Endodermal cell (in vitro differentiated cells): ENCODE results near the gene TTYH2. TPM values are rescaled to one million over a fixed set of nuclear protein-coding genes. Genes with fewer than 3 reads are reported as not detected.
A peak's percentile ranks its signal among the peaks of the same experiment; 100 is the strongest.

ENCODE experiments used
- DNase-seq: peaks from one replicate; pipeline ENCODE4 v3.0.0-alpha.2; 2017
- H3K27ac ChIP-seq: 2 replicates; pipeline ENCODE4 v1.5.1; 2013; ENCODE audit warnings: mild to moderate bottlenecking, low read depth, low read length, moderate library complexity
- H3K27me3 ChIP-seq: 2 replicates; pipeline ENCODE4 v1.6.1; 2013; ENCODE audit warnings: mild to moderate bottlenecking, low read length, moderate library complexity; ENCODE audit not compliant: insufficient read depth, control insufficient read depth, poor library complexity, severe bottlenecking
- H3K36me3 ChIP-seq: 2 replicates; pipeline ENCODE4 v1.7.0; 2013; ENCODE audit warnings: mild to moderate bottlenecking, low read length, moderate library complexity; ENCODE audit not compliant: control insufficient read depth, insufficient read depth
- H3K4me1 ChIP-seq: one replicate; pipeline ENCODE4 v1.7.0; 2013; ENCODE audit warnings: low read length; ENCODE audit not compliant: control insufficient read depth, insufficient read depth
- H3K4me3 ChIP-seq: 2 replicates; pipeline ENCODE4 v1.5.1; 2013; ENCODE audit warnings: mild to moderate bottlenecking, low read length, moderate library complexity
- H3K9ac ChIP-seq: 2 replicates; pipeline ENCODE4 v1.6.1; 2013; ENCODE audit warnings: mild to moderate bottlenecking, low read length, moderate library complexity; ENCODE audit not compliant: poor library complexity, severe bottlenecking; ENCODE audit errors: extremely low read depth
- H3K9me3 ChIP-seq: 2 replicates; pipeline ENCODE4 v1.6.1; 2013; ENCODE audit warnings: mild to moderate bottlenecking, low read length, moderate library complexity; ENCODE audit not compliant: control insufficient read depth
- H3K27ac Mint-ChIP-seq: 2 replicates; pipeline ENCODE4 v1.8.0; 2020; ENCODE audit warnings: mixed read lengths
- H3K27me3 Mint-ChIP-seq: 2 replicates; pipeline ENCODE4 v1.8.0; 2021; ENCODE audit warnings: mild to moderate bottlenecking, mixed read lengths; ENCODE audit not compliant: insufficient read depth
- H3K36me3 Mint-ChIP-seq: 2 replicates; pipeline ENCODE4 v1.8.0; 2020; ENCODE audit warnings: low read depth, mixed read lengths
- H3K4me1 Mint-ChIP-seq: 2 replicates; pipeline ENCODE4 v1.8.0; 2020; ENCODE audit warnings: mixed read lengths
- H3K4me3 Mint-ChIP-seq: 2 replicates; pipeline ENCODE4 v1.8.0; 2020; ENCODE audit warnings: mild to moderate bottlenecking, moderate library complexity, mixed read lengths
- H3K9me3 Mint-ChIP-seq: 2 replicates; pipeline ENCODE4 v1.8.0; 2020; ENCODE audit warnings: mild to moderate bottlenecking, mixed read lengths
- CTCF ChIP-seq: fragments of 200-600 bp; sonication (generic); conservative IDR thresholded peaks from 2 replicates; pipeline ENCODE4 v1.5.0; 2021; ENCODE audit warnings: antibody characterized with exemption, mild to moderate bottlenecking
- WGBS, 2 experiments: methylation state at CpG; one replicate each; pipeline versions ENCODE4 v1.1.5 to v1.1.7; 2013; ENCODE audit warnings: missing lambda C conversion rate in 2 of 2, mixed read lengths in 1 of 2; ENCODE audit not compliant: insufficient coverage in 1 of 2, insufficient read length in 1 of 2; 5-methylcytosine and 5-hydroxymethylcytosine counted together
- total RNA-seq, 2 donors: library from RNA; stranded (reverse); fragmentation: NEBNext Ultra II Directional in 1 of 2; extraction: Animal tissue kit (Norgen Biotek cat#: 25700) in 1 of 2; gene quantifications; 2 replicates in 1 of 2; 3 replicates in 1 of 2; pipeline ENCODE4 v1.2.1, GENCODE V29; 2021

The TTYH2 gene
- total RNA-seq, 2 donors from 2014 or later, result 1.2 to 1.6 TPM

GRCh38 chr17:74224959-74225725 lies 11.8 kb downstream of the TTYH2 start:
- Mint-ChIP-seq H3K4me1 (no peaks in the 10 kb centered on the region), H3K9me3 (no peaks in the 10 kb centered on the region), H3K27ac (no peak overlapping the region), H3K36me3 (no peaks in the 10 kb centered on the region), H3K27me3 (peaks cover 2% of the 10 kb centered on the region), H3K4me3 (no peak overlapping the region)
- peak; percentile 22 for TF ChIP-seq CTCF
- Histone ChIP-seq H3K9me3 (no peaks in the 10 kb centered on the region), H3K9ac (no peak overlapping the region), H3K4me1 (no peaks in the 10 kb centered on the region), H3K27me3 (no peaks in the 10 kb centered on the region), H3K36me3 (no peaks in the 10 kb centered on the region), H3K27ac (no peak overlapping the region), H3K4me3 (no peak overlapping the region)
- no peak for DNase-seq
- 92 to 97% methylated on average over 18 to 20 of the region's 20 CpGs for WGBS, 2 experiments

GRCh38 chr17:74226252-74226651 lies 12.9 kb downstream of the TTYH2 start:
- no peaks in the 10 kb centered on the region for H3K36me3 Mint-ChIP-seq
- DNase-seq, result no peak
- H3K4me1 ChIP-seq, result no peaks in the 10 kb centered on the region
- TF ChIP-seq CTCF, result no peak
- no peaks in the 10 kb centered on the region for H3K36me3 ChIP-seq
- no peaks in the 10 kb centered on the region for H3K9me3 Mint-ChIP-seq
- H3K4me3 Mint-ChIP-seq, result no peak overlapping the region
- no peak overlapping the region for H3K27ac ChIP-seq
- WGBS, 2 experiments, result 84 to 90% methylated on average over 4 to 6 of the region's 6 CpGs
- H3K27ac Mint-ChIP-seq, result peak overlapping the region; percentile 16
- H3K9me3 ChIP-seq, result no peaks in the 10 kb centered on the region
- no peak overlapping the region for H3K4me3 ChIP-seq
- H3K4me1 Mint-ChIP-seq, result no peaks in the 10 kb centered on the region
- no peak overlapping the region for H3K9ac ChIP-seq
- H3K27me3 Mint-ChIP-seq, result peaks cover 2% of the 10 kb centered on the region
- no peaks in the 10 kb centered on the region for H3K27me3 ChIP-seq

GRCh38 chr17:74227271-74228080 lies 14.1 kb downstream of the TTYH2 start:
- H3K4me3 ChIP-seq, result no peak overlapping the region
- H3K27ac Mint-ChIP-seq, result no peak overlapping the region
- DNase-seq, result no peak
- no peak overlapping the region for H3K27ac ChIP-seq
- peaks cover 2% of the 10 kb centered on the region for H3K27me3 Mint-ChIP-seq
- H3K4me1 ChIP-seq, result peaks cover 4% of the 10 kb centered on the region
- H3K4me3 Mint-ChIP-seq, result no peak overlapping the region
- H3K9me3 ChIP-seq, result no peaks in the 10 kb centered on the region
- H3K36me3 Mint-ChIP-seq, result no peaks in the 10 kb centered on the region
- H3K36me3 ChIP-seq, result no peaks in the 10 kb centered on the region
- 93 to 94% methylated on average over 3 to 10 of the region's 10 CpGs for WGBS, 2 experiments
- H3K4me1 Mint-ChIP-seq, result peaks cover 7% of the 10 kb centered on the region
- H3K9me3 Mint-ChIP-seq, result no peaks in the 10 kb centered on the region
- H3K27me3 ChIP-seq, result no peaks in the 10 kb centered on the region
- no peak for TF ChIP-seq CTCF
- no peak overlapping the region for H3K9ac ChIP-seq
